ENCODE data around the gene NCF2.
"Not testable (repeated sequence)": the region's sequence is repeated elsewhere in the genome, so short reads cannot be mapped to it uniquely, and the experiment has no call there.

The NCF2 gene

DNA sequence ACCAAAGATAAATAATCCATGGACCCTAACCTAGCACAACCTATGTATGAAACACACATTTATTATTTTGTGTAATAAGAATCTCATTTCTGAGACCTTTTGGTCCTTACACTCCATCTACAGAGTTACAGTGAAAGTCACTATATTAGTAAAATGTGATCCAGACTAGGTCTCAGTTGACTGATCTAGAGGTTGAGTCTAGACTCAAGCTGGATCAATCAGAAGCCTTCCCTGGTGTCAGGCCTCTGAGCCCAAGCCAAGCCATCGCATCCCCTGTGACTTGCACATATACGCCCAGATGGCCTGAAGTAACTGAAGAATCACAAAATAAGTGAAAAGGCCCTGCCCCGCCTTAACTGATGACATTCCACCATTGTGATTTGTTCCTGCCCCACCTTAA is 22.7 kb upstream of the NCF2 start:
- DNase-seq (ENCODE audit: low read depth in 2 of 2, low spot score in 1 of 2) = not testable (repeated sequence)

DNA sequence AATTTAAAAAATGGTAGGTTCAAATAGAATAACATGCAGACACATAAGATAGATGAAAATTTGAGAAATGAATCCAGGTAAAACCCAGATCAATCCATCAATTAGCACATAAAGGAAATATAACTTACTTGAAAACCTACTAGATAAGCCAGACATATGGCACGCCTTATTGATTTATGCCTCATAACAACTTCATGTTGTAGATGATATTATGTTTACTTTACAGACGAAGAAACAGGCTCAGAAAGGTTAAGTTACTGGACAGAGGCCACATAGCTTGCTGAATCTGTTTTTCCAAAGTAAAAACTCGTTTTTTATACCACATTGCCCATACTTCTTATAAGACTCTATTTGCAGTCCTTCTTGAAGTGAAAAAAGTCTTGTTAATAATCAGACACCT is 22.1 kb upstream of the NCF2 start:
- DNase-seq (ENCODE audit: low read depth in 2 of 2, low spot score in 1 of 2) = no peak

DNA sequence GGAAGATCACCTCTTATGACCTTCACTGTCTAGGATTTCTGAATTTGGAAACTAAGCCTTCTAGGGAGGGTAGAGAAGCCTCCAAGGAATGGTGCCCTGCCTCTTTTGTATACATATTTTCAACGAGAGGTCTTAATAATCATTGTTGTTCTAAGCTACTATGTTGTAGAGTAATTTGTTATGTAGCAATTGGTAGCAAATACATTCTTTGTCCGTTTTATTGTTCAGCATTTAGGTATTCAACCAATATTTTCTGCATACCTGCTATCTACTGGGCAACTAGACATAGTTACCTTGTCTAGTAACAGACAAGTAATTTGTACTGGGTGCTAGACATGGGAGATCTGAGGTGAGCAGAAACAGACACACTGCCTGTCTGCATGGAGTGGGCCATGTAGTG is 20.8 kb upstream of the NCF2 start:
- DNase-seq (ENCODE audit: low read depth in 2 of 2, low spot score in 1 of 2) = no peak

DNA sequence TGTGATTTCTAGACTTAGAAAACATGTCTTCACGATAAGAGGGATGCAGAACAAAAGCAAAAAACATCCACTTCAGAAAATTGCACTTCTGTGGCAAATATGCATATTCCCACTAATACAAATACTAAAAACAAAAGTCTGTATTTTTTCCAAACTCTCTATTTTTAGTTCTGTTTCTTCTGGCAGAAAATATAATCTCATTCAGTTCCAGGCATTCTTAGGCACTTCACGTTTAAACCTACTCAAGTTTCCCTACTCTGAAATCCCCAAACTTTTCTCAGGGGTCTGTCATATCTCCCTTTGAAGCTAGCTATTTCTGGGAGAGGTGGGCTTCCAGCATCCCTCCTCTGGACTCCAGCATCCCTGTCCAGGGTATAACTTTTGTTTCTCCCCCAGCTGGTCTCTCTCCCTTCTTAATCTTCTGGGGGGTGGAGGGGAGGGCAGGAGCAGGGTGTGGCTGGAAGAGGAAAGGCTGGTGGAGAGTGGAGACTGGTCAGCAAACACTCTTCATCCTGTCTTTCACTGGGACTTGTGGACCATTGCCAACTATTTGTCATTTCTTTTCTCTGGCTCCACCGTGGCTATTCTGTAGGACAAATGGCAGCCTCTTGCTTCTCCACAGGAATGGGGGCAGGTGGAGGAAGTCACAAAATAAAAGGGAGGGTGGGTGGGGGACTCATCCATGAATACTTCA is 19.6 kb upstream of the NCF2 start:
- DNase-seq (ENCODE audit: low read depth in 2 of 2, low spot score in 1 of 2) = no peak

DNA sequence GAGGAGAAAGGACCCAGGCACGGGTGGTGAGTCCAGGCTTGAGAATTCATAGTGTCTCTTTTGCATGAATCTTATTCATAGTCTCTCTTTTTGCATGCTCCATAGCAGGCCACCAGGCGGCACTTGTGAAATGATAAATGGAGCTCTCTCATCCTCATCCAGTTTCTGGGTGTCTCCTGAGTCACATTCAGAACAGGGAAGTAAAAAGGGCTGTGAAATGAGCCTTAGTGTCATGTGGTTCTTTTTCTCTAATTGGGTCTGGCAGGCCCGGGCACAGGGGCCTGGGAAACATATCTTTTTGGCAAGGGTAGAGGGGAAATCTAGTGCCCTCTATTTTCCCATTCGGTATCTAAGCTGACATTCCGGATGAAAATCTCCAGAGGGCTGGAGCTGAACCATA is 19.1 kb upstream of the NCF2 start:
- no peak for DNase-seq (ENCODE audit: low read depth in 2 of 2, low spot score in 1 of 2)

DNA sequence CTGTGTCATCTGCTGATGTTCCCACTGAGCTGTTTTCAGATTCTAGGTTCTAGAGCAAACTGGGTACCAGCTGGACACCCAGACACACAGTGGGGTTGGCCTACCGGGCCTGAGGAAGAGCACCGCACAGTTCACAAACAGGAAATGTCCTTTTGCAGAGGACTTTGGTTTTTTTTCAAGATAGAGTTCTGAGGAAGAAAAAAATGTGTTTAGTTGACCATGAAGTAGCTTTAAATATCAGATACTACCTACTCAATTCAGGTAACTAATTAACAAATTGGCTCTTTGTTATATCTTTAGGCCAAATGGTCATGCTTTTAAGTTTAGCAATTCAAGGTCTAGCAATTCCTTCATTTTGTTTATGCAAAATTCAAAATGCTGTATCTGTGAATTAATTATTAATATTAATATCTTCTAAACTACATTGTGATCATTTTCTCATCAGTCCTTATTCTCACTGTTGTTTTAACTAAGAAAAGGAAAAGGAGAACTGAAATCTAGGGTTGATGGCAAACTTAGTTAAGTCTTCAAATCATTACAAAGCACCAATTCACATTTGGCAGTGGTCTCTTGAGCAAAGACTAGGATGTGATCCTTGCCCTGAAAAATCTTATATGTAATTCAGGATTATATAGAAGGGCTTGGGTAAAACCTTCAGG is 17.2 kb upstream of the NCF2 start:
- no peak for DNase-seq (ENCODE audit: low read depth in 2 of 2, low spot score in 1 of 2)

DNA sequence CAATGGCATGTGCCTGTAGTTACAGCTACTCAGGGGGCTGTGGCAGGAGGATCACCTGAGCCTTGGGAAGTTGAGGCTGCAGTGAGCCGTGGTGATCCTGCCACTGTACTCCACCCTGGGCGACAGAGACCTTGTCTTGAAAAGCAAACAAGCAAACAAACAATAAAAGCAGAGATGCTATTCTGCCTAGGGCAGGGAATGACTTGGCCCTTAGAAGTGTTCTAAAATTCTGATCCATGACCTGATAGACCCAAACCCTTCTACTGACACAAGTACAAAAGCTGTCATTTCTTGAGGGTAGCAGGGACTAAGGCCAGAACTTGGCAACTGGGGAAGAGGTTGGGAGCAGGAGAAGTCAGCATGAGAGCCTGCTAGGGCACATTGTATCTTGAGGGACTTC is 15.6 kb upstream of the NCF2 start:
- no peak for DNase-seq (ENCODE audit: low read depth in 2 of 2, low spot score in 1 of 2)

DNA sequence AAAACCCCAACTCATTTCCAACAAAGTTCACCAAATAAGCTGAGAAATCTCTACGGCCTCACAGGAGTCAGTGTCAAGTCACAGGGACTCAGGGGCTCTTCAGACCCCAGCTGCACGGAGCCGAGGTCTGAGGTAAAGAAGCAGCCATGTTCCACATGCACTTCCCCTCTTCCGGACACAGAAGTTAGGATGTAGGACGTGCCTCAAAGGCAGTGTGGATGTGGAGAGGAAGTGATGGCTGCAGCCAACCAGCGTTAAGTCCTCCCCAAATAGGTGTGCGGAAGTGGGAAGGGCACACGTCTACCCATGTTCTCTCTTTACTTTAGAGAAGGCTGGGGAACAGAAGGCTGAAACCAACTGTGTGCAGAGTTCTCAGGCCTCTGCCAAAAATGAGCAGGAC is 14.6 kb upstream of the NCF2 start:
- no peak for DNase-seq (ENCODE audit: low read depth in 2 of 2, low spot score in 1 of 2)

DNA sequence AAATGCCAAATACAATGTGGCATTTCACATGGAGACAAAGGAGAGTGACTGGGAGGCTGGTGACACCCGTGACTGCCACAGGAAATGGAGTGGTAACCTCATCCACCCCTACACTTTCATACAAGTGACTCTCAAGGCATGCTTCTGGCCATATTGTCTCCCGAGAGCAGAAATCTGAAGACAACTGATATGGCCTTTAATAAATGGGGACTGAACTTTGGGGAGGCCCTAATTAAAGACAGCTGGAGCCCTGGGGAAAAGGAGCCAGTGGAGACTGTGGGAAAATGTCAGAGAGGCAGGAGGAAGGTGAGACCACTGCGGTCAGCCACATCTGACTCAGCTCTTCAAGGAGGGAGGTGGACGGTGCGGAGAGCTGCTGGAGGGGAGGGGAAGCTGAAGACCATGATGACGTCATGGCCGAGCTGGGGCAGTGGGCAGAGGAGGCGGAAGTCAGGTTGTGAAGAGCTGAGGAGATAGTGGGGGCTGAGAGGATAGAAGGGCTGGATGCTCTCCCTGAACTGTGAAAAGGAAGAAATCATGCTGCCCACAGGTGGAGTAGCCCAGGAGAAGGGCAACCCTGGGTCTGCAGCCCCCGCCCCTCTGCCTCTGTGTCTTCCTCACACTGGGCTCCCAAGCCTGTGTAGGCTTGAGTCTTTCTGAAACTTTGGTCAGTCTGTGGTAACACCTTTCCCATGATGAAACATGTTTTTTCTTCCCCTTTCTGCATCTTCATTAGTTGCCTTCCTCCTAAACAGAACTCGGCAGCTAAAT is 14.0 kb upstream of the NCF2 start:
- no peak for DNase-seq (ENCODE audit: low read depth in 2 of 2, low spot score in 1 of 2)

DNA sequence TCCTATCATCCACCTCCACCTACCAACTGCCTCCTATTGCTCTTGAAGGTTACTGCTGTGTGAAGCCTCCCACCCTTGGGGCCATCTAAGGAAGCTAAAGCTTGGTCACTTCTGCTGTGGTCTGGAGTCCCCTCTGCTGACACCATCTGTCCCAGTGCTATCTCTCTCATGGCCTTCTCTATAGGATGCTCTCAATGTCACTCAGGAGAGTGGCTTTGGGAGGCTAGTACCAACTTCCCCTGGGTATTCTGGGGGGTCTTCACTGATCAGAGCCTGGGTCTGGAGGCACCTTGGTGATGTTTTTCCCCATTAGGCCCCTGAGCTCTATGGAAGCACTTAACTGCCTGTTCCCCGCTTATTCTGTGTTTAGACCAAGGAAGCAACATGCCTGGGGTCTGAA is 12.3 kb upstream of the NCF2 start:
- DNase-seq (ENCODE audit: low read depth in 2 of 2, low spot score in 1 of 2) = no peak

DNA sequence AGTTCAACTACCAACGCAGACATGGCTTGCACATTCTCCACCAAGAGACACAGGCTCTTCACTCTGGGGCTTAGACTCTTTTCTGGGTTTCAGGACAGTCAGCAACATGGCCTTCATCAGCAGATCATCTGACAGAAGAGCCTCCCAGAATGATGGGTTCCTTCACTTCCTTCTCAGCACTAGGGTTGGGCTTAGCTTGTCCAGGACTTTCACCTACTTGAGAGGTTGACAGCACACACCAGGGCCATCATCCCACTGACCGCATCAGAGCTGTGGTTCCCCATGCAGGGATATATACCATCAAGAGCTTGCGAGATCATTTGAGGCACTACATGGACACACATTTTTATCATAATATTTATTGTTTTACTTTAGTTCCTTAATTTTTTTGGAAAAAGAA is 10.4 kb upstream of the NCF2 start:
- DNase-seq (ENCODE audit: low read depth in 2 of 2, low spot score in 1 of 2) = no peak

DNA sequence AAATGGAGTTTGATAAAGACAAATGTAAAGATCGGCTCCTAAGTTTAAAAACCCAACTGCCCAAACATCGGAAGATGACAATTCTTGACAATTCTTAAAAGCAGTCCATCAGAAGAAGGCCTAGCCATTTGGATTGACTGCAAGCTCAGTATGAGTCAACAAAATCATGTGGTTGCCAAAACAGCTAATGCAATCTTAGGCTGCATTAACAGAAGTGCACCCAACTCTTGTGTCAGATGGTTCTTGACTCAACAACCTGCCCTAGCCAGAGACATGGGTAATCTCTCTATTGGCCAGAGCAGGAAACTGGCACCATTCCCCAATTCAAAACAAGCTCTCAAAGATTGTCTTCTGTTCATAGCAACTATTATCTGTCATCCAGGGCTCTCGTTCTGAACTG is 9.9 kb upstream of the NCF2 start:
- DNase-seq (ENCODE audit: low read depth in 2 of 2, low spot score in 1 of 2) = no peak

DNA sequence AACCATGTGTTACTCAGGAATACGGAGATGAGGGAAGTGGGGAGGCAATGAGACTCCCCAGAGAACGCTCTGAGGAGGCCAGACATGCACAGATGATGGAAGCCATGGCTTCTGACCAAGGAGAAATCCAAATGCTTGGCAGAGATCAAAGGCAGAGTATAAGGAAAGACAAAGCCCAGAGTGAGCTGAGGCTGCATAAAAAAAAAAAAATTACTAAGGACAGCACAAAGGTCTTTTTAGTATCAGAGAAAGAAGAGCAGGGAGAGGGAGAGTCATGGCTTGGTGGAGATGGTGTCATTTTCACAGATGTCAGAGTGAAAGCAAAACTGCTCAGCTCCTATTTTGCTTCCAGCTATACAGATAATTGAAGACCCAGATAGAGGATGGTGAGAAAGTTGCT is 8.1 kb upstream of the NCF2 start:
- DNase-seq (ENCODE audit: low read depth in 2 of 2, low spot score in 1 of 2) = no peak

DNA sequence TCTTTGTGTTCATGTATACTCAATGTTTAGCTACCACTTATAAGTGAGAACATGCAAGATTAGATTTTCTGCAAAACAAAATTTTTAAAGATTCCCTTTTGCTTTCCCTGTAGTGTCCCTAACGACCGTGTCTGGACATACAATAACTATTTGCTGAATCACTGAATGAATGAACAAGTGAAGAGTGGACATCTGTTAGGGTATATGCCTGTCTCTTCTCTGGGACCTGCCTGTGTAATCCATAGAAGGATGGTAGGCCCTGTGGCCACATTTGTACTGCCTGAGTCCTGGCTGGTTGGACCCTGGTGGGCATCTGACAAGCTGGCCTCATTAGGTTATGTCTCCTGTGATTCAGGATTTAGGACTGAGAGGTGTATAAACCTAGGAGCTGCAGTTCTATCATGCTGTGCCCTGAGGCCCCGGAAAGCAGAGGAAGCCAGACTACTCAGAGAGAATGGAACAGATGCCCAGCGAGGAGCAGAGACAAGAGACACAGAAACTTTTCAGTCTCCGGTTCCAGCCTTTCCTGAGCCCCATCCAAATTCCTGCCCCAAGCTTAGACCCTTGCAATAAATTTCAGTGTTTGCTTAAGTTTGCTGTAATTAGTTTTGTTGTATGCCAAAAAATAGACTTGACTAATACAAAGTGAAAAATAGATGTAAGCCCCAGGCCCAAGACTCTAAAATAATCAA is 7.5 kb upstream of the NCF2 start:
- DNase-seq (ENCODE audit: low read depth in 2 of 2, low spot score in 1 of 2) = no peak

DNA sequence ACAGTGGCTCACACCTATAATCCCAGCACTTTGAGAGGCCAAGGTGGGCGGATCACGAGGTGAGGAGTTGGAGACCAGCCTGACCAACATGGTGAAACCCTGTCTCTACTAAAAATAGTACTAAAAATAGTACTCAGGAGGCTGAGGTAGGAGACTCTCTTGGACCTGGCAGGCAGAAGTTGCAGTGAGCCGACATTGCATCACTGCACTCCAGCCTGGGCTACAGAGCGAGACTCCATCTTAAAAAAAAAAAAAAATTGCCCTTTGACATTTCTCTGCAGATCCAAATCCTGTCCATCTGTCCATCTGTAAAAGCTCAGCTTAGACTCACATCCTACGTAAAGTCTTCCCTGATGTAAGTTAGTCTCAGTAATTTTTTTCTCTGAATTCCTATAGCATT is 6.2 kb upstream of the NCF2 start:
- no peak for DNase-seq (ENCODE audit: low read depth in 2 of 2, low spot score in 1 of 2)

DNA sequence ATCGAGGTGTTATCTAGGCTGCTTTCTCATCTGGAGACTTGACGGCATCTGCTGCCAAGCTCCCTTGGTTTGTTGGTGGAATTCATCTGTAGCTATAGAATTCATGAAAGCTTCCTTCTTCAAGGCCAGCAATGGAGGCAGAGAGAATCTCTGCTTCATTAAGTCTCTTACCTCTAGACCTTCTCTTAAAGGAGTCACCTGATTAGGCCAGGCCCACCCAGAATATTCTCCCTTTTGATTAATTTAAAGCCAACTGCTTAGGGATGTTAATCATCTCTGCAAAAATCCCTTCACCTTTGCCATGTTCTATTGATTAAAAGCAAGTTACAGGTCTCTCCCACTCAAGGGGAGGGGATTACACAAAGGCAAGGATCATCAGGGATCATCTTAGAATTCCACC is 5.3 kb upstream of the NCF2 start:
- DNase-seq (ENCODE audit: low read depth in 2 of 2, low spot score in 1 of 2) = no peak

DNA sequence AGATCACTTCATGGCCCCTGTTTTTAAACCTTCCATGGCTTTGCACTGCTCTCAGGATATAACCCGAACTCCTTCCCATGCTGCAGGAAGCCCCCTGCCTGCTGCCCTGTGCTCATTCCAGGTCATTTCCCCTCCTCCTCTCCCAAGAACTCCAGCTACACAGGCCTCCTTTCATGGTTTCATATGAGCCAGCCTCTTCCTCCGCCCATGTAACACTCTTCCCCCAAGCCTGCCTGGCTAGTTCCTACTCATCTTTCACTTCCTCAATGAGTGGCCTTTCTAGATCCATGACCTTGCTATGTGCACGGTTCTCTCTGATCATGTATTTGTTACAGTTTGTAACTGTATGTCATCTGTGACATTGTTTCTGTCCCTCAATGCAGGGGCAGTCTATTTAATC is 3.1 kb upstream of the NCF2 start:
- no peak for DNase-seq (ENCODE audit: low read depth in 2 of 2, low spot score in 1 of 2)

DNA sequence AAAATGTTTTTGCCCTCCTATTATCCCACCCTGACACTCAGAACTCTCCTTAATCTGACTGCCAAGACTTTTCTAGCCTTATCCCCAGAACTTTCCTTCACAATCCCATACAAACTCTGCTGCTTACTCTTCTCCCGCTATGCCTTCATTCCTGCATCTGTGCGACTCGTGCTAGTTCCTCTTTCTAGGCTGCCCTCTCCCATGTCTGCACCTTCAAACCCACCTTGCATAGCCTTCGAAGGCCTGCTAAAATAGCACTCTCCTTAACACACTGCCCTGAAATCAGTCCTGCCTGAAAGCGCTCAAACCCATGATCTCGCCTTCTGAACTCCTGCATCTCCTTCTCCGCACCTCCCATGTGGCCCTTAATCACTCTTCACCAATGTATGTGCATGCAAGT is 2.5 kb upstream of the NCF2 start:
- DNase-seq (ENCODE audit: low read depth in 2 of 2, low spot score in 1 of 2) = no peak

DNA sequence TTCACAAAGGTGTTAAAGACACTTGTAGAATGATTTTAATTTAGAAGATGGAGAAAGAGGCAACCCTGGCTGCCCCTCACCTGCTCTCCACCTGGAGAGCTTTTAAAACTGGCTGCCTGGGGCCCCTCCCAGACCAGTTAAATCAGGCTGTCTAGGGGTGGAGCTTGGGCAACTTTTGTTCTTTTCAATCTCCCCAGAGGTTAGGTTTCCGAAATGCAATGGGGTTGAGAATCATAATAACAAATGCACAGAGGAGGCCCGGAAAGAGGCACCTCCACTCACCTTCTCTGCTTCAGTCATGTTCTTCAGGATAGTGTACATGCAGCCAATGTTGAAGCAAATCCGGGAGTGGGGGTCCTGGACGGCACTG is 400 bp downstream of the NCF2 start:
- no peak for DNase-seq (ENCODE audit: low read depth in 2 of 2, low spot score in 1 of 2)

DNA sequence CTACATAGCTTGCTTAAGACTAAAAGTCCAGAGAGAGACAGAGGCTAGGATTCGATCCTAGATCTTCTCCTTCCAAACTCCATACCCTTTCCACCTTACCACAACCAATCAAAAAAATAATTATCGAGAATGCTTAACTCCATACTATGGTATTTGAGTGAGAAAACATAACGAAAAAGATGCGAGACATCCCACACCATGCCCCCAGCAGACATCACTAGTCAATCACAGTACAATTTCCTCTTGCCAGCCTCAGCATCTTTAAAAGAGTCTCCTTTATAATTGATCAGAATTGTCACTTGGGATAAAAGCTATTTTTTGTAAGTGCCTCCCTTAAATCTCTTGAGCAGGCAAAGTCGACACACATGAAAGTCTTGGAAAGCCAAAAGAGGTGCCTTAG is 875 bp downstream of the NCF2 start:
- DNase-seq (ENCODE audit: low read depth in 2 of 2, low spot score in 1 of 2) = no peak

DNA sequence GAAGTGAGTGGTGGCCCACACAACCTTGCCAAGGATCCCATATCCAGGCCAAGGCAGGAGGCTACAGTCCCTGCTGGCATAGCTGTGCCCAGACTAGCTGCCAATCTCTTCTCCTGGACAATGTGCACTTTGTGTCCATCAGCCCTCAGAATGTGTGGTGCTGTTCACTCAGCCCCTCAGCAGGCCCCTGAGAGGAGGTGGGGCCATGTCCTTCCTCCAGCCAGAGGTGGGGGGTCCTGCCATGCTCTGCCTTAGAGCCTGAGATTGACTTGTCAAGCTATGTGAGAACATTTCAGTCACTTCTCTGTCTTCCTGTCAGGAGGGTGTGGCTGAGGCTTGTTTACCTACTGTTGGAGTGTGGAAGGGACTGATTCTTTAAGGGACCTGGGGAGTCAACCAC is 1.4 kb downstream of the NCF2 start:
- DNase-seq (ENCODE audit: low read depth in 2 of 2, low spot score in 1 of 2) = no peak

DNA sequence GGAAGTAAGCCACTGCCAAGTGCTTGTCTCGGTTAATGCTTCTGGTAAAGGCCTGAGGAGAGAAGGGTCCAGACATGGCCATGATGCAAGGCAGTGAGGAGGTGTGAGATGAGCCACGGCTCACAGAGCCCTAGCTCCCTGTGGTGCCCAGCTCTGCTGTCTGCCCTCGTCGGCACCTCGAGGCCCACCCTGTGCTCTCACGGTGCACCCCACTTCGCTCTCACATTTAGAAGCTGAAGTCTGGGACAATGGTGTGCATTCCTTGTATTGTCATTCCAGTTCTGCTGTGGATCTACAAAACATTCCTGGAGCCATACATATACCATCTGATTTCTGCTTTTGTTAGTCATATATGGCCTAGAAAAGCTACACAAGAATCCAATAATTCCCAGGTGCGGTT is 3.3 kb downstream of the NCF2 start:
- no peak for DNase-seq (ENCODE audit: low read depth in 2 of 2, low spot score in 1 of 2)
